ENCODE data around the gene LTBP1.

Gene LTBP1

DNA sequence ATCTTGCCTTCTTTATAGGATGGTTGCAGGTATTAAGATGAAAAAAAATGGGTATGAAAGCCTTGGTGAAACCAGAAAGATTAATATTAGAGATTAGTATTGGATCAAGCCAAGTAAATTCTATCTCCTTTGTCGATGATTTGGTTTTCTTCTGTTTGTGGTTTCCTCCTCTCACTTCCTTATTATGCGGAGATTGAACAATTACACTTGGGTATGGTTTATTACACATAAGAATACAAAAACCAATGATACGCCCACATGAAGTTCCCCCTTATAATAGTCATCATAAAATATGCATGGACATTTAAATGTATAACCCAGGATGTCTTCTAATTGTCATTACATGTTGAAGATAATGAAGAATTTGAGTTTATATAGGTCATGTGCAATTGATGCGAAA is 4.9 kb downstream of the LTBP1 start:
- TF ChIP-seq EGR1 (IDR thresholded peaks at IDR 0.05) (no peak), TCF12 (IDR thresholded peaks at IDR 0.05; ENCODE audit: low read depth) (no peak), MAX (IDR thresholded peaks at IDR 0.05) (no peak), FOXM1 (IDR thresholded peaks at IDR 0.05; ENCODE audit: borderline replicate concordance, low read depth) (no peak), RAD21 (IDR thresholded peaks at IDR 0.05; ENCODE audit: low read depth) (no peak), TAF1 (IDR thresholded peaks at IDR 0.05; ENCODE audit: low read depth) (no peak), ZBTB7A (IDR thresholded peaks at IDR 0.05; ENCODE audit: low read depth) (no peak), CEBPB (IDR thresholded peaks at IDR 0.05) (no peak), TEAD4 (IDR thresholded peaks at IDR 0.05) (no peak), EP300 (IDR thresholded peaks at IDR 0.05; ENCODE audit: borderline replicate concordance) (no peak), USF1 (IDR thresholded peaks at IDR 0.05) (no peak), CREB1 (IDR thresholded peaks at IDR 0.05; ENCODE audit: low read depth) (no peak), YY1 (IDR thresholded peaks at IDR 0.05; ENCODE audit: low read depth) (no peak), NFIC (IDR thresholded peaks at IDR 0.05) (no peak)
- TF ChIP-seq, protein P1, sequence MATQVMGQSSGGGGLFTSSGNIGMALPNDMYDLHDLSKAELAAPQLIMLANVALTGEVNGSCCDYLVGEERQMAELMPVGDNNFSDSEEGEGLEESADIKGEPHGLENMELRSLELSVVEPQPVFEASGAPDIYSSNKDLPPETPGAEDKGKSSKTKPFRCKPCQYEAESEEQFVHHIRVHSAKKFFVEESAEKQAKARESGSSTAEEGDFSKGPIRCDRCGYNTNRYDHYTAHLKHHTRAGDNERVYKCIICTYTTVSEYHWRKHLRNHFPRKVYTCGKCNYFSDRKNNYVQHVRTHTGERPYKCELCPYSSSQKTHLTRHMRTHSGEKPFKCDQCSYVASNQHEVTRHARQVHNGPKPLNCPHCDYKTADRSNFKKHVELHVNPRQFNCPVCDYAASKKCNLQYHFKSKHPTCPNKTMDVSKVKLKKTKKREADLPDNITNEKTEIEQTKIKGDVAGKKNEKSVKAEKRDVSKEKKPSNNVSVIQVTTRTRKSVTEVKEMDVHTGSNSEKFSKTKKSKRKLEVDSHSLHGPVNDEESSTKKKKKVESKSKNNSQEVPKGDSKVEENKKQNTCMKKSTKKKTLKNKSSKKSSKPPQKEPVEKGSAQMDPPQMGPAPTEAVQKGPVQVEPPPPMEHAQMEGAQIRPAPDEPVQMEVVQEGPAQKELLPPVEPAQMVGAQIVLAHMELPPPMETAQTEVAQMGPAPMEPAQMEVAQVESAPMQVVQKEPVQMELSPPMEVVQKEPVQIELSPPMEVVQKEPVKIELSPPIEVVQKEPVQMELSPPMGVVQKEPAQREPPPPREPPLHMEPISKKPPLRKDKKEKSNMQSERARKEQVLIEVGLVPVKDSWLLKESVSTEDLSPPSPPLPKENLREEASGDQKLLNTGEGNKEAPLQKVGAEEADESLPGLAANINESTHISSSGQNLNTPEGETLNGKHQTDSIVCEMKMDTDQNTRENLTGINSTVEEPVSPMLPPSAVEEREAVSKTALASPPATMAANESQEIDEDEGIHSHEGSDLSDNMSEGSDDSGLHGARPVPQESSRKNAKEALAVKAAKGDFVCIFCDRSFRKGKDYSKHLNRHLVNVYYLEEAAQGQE (IDR thresholded peaks at IDR 0.05; ENCODE audit: low read depth), result no peak

DNA sequence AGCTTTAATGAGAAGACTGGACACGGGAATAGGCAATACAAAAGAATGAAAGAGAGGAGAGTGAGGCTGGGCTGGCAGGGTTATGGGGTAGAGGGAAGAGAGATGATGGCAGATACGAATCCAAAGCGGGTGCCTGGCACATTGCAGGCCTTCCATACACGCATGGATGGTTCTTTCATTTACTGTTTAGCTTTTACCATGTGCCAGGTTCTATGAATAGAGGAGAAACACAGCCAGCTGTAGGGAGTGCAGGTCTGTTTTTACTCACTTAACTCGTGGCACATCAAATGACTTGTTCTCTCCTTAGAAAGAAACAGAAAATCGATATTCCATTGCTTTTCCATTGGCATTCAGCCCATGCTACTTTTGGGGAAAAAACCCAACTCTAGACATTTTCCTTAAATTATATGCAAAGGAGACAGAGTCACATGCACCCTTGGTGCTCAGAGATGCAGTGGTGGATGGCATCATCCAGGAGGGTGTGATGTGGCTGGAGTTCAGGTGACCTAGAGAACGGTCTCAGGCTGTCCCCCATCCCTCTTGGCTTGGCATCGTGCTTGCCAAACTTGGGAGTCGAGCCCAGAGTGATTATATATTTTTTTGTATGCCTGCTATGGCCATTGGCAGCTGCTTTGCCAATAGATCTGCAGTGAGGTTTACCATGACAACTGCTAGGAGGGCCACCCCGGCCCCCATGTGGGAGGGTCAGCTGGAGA is 6.2 kb downstream of the LTBP1 start:
- TF ChIP-seq NFIC (IDR thresholded peaks at IDR 0.05) (no peak), TEAD4 (IDR thresholded peaks at IDR 0.05) (no peak), MAX (IDR thresholded peaks at IDR 0.05) (no peak), EP300 (IDR thresholded peaks at IDR 0.05; ENCODE audit: borderline replicate concordance) (no peak), CEBPB (IDR thresholded peaks at IDR 0.05) (no peak), YY1 (IDR thresholded peaks at IDR 0.05; ENCODE audit: low read depth) (no peak), FOXM1 (IDR thresholded peaks at IDR 0.05; ENCODE audit: borderline replicate concordance, low read depth) (no peak), CREB1 (IDR thresholded peaks at IDR 0.05; ENCODE audit: low read depth) (no peak), ZBTB7A (IDR thresholded peaks at IDR 0.05; ENCODE audit: low read depth) (no peak), EGR1 (IDR thresholded peaks at IDR 0.05) (no peak)
- TF ChIP-seq, protein P1 (IDR thresholded peaks at IDR 0.05; ENCODE audit: low read depth), result no peak

DNA sequence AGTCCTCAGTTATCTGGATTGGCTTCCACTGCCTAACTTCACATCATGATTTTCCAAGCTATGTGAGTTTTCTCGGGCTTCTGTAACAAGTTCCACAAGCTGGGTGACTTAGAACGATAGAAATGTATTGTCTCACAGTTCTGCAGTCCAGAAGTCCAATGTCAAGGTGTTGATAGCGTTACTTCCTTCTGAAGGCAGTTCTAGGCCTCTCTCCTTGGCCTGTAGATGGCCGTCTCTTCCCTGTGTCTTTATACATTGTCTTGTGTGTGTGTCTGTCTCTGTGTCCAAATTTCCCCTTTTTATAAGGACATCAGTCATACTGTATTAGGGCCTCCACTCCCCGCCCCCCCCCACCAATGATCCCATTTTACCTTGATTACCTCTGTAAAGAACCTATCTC is 7.5 kb downstream of the LTBP1 start:
- no peak for TF ChIP-seq TAF1 (IDR thresholded peaks at IDR 0.05; ENCODE audit: low read depth)
- TF ChIP-seq USF1 (IDR thresholded peaks at IDR 0.05), result no peak
- no peak for TF ChIP-seq TEAD4 (IDR thresholded peaks at IDR 0.05)
- TF ChIP-seq ZBTB7A (IDR thresholded peaks at IDR 0.05; ENCODE audit: low read depth), result no peak
- no peak for TF ChIP-seq FOXM1 (IDR thresholded peaks at IDR 0.05; ENCODE audit: borderline replicate concordance, low read depth)
- TF ChIP-seq YY1 (IDR thresholded peaks at IDR 0.05; ENCODE audit: low read depth), result no peak
- TF ChIP-seq TCF12 (IDR thresholded peaks at IDR 0.05; ENCODE audit: low read depth), result no peak
- TF ChIP-seq, protein P1 (IDR thresholded peaks at IDR 0.05; ENCODE audit: low read depth), result no peak
- no peak for TF ChIP-seq NFIC (IDR thresholded peaks at IDR 0.05)
- no peak for TF ChIP-seq MAX (IDR thresholded peaks at IDR 0.05)
- TF ChIP-seq EGR1 (IDR thresholded peaks at IDR 0.05), result no peak

GRCh38 chr2:32958821-32959220 is 12.1 kb downstream of the LTBP1 start:
- no peak for TF ChIP-seq NFIC (IDR thresholded peaks at IDR 0.05)
- no peak for TF ChIP-seq MAX (IDR thresholded peaks at IDR 0.05)
- TF ChIP-seq TCF12 (IDR thresholded peaks at IDR 0.05; ENCODE audit: low read depth), result no peak
- no peak for TF ChIP-seq RAD21 (IDR thresholded peaks at IDR 0.05; ENCODE audit: low read depth)
- TF ChIP-seq ZBTB7A (IDR thresholded peaks at IDR 0.05; ENCODE audit: low read depth), result no peak
- no peak for TF ChIP-seq TAF1 (IDR thresholded peaks at IDR 0.05; ENCODE audit: low read depth)
- TF ChIP-seq TEAD4 (IDR thresholded peaks at IDR 0.05), result no peak
- no peak for TF ChIP-seq EGR1 (IDR thresholded peaks at IDR 0.05)
- TF ChIP-seq CREB1 (IDR thresholded peaks at IDR 0.05; ENCODE audit: low read depth), result no peak
- no peak for TF ChIP-seq CEBPB (IDR thresholded peaks at IDR 0.05)
- TF ChIP-seq YY1 (IDR thresholded peaks at IDR 0.05; ENCODE audit: low read depth), result no peak
- TF ChIP-seq FOXM1 (IDR thresholded peaks at IDR 0.05; ENCODE audit: borderline replicate concordance, low read depth), result no peak
- no peak for TF ChIP-seq USF1 (IDR thresholded peaks at IDR 0.05)
- no peak for TF ChIP-seq EP300 (IDR thresholded peaks at IDR 0.05; ENCODE audit: borderline replicate concordance)
- TF ChIP-seq, protein P1 (IDR thresholded peaks at IDR 0.05; ENCODE audit: low read depth), result no peak

All from Ishikawa (cell line).